K562 (cell line): Measurements from ENCODE around the gene IL4I1. TPM values are rescaled to one million over a fixed set of nuclear protein-coding genes. Genes with fewer than 3 reads are reported as not detected.

Source experiments
- CBX1 ChIP-seq: sonication (generic); IDR thresholded peaks from 2 replicates; pipeline ENCODE4 v1.6.1; 2016; ENCODE audit warnings: antibody characterized with exemption, low read depth, mild to moderate bottlenecking
- CGGBP1 ChIP-seq: fragments of 250-450 bp; sonication (Bioruptor Pico); IDR thresholded peaks from 2 replicates; pipeline ENCODE4 v1.9.0; 2021; ENCODE audit warnings: mild to moderate bottlenecking
- CSDE1 ChIP-seq, 2 experiments: fragments of 450-650 bp; IDR thresholded peaks; 2 replicates each; pipeline ENCODE4 v1.6.1; 2016; ENCODE audit warnings: mild to moderate bottlenecking in 1 of 2
- ESRRB ChIP-seq: fragments of 250-450 bp; sonication (Bioruptor Pico); IDR thresholded peaks from 2 replicates; pipeline ENCODE4 v1.5.0; 2020; ENCODE audit warnings: mild to moderate bottlenecking, moderate library complexity, borderline replicate concordance
- KDM1A ChIP-seq, 2 experiments: fragments of 450-650 bp; IDR thresholded peaks; 2 replicates each; pipeline ENCODE4 v1.6.1; 2016; ENCODE audit warnings: mild to moderate bottlenecking in 2 of 2
- MAX ChIP-seq: sonication (generic); formaldehyde crosslinking; IDR thresholded peaks from 2 replicates; pipeline ENCODE4 v1.9.0; 2022; ENCODE audit warnings: mild to moderate bottlenecking, missing genetic modification reagents
- POLR3A ChIP-seq: IDR thresholded peaks from 2 replicates; pipeline ENCODE4 v1.6.1; 2011; ENCODE audit warnings: borderline replicate concordance, mild to moderate bottlenecking, moderate library complexity; ENCODE audit not compliant: insufficient read length, insufficient read depth; ENCODE audit errors: extremely low read depth
- RCOR1 ChIP-seq, 2 experiments: IDR thresholded peaks; 2 replicates each; pipeline ENCODE4 v1.6.1; 2012; ENCODE audit warnings: low read depth in 2 of 2, low read length in 2 of 2, borderline replicate concordance in 1 of 2, improper control_type of control experiment in 1 of 2
- SMARCB1 ChIP-seq: IDR thresholded peaks from 2 replicates; pipeline ENCODE4 v1.6.1; 2011; ENCODE audit warnings: improper control_type of control experiment, low read depth; ENCODE audit not compliant: insufficient read length
- ZBTB49 ChIP-seq: sonication (generic); formaldehyde crosslinking; IDR thresholded peaks from 2 replicates; pipeline ENCODE4 v1.8.0; 2022; ENCODE audit warnings: missing genetic modification reagents, mild to moderate bottlenecking, borderline replicate concordance
- ZKSCAN1 ChIP-seq: fragments of 150-350 bp; IDR thresholded peaks from 2 replicates; pipeline ENCODE4 v1.6.1; 2016; ENCODE audit warnings: low read depth, low read length
- ZNF408 ChIP-seq: fragments of 250-450 bp; sonication (Bioruptor Pico); IDR thresholded peaks from 2 replicates; pipeline ENCODE4 v1.4.0; 2020; ENCODE audit warnings: low read depth, mild to moderate bottlenecking, moderate library complexity
- ZNF507 ChIP-seq: conservative IDR thresholded peaks from 2 replicates; pipeline ENCODE4 v1.6.1; 2017; ENCODE audit warnings: missing genetic modification characterization, missing compliant biosample characterization
- ZNF584 ChIP-seq: fragments of 200-800 bp; sonication (Bioruptor generic); IDR thresholded peaks from 2 replicates; pipeline ENCODE4 v1.6.1; 2016; ENCODE audit warnings: low read depth, mild to moderate bottlenecking, missing genetic modification characterization, missing compliant biosample characterization
- ZNF699 ChIP-seq: fragments of 250-450 bp; sonication (Bioruptor Pico); IDR thresholded peaks from 2 replicates; pipeline ENCODE4 v1.8.0; 2021; ENCODE audit warnings: mild to moderate bottlenecking, moderate library complexity; ENCODE audit not compliant: insufficient replicate concordance
- polyA plus RNA-seq, 8 experiments: library from polyadenylated mRNA; depleted of rRNA in 4 of 8; stranded (reverse) in 5 of 8; unstranded in 3 of 8; fragments of >200 nt; fragmentation: Nextera tagmentation in 2 of 8; fragmentation: Illumina TruSeq in 1 of 8; extraction: Ambion mirVana in 2 of 8; extraction: Trizol in 1 of 8; gene quantifications; 2 replicates each; pipeline versions ENCODE4 v1.2.1 to v1.2.3, GENCODE V29; 2011 to 2014; ENCODE audit warnings: inconsistent platforms in 1 of 8, missing spikeins in 1 of 8
- total RNA-seq, 7 experiments: library from RNA; depleted of rRNA in 6 of 7; stranded (reverse); fragments of >200 nt in 6 of 7; fragmentation: Illumina TruSeq in 2 of 7; extraction: Trizol in 2 of 7; gene quantifications; 2 replicates each; pipeline versions ENCODE4 v1.2.1 to v1.2.3, GENCODE V29; 2011 to 2021; ENCODE audit warnings: low replicate concordance in 1 of 7
- TF ChIP-seq, protein P1 (sequence below): fragments of 250-450 bp; sonication (Bioruptor Pico); IDR thresholded peaks from 2 replicates; pipeline ENCODE4 v1.5.0; 2021; ENCODE audit warnings: mild to moderate bottlenecking, borderline replicate concordance
- TF ChIP-seq, protein P2 (sequence below): fragments of 450-650 bp; IDR thresholded peaks from 2 replicates; pipeline ENCODE4 v1.7.1; 2018; ENCODE audit warnings: mild to moderate bottlenecking, low read depth; ENCODE audit not compliant: partially characterized antibody
- TF ChIP-seq, protein P3 (sequence below): fragments of 450-650 bp; formaldehyde crosslinking; conservative IDR thresholded peaks from 2 replicates; pipeline ENCODE4 v1.4.0; 2022; ENCODE audit warnings: mild to moderate bottlenecking, missing genetic modification characterization

The IL4I1 gene
- total and polyA plus RNA-seq, 9 of the 15 experiments (the other 6 are each of a cell fraction or from before 2014, with no cell fraction given) = 0.06 to 0.95 (median 0.43) TPM; not detected in 2

GRCh38 chr19:49876422-49877019 is 20.2 kb downstream of the IL4I1 start (continued):
- no peak for TF ChIP-seq ZBTB49 (CRISPR knock-in tag)
- TF ChIP-seq, protein P1, sequence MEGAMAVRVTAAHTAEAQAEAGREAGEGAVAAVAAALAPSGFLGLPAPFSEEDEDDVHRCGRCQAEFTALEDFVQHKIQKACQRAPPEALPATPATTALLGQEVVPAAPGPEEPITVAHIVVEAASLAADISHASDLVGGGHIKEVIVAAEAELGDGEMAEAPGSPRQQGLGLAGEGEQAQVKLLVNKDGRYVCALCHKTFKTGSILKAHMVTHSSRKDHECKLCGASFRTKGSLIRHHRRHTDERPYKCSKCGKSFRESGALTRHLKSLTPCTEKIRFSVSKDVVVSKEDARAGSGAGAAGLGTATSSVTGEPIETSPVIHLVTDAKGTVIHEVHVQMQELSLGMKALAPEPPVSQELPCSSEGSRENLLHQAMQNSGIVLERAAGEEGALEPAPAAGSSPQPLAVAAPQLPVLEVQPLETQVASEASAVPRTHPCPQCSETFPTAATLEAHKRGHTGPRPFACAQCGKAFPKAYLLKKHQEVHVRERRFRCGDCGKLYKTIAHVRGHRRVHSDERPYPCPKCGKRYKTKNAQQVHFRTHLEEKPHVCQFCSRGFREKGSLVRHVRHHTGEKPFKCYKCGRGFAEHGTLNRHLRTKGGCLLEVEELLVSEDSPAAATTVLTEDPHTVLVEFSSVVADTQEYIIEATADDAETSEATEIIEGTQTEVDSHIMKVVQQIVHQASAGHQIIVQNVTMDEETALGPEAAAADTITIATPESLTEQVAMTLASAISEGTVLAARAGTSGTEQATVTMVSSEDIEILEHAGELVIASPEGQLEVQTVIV (CRISPR knock-in tag) = no peak
- TF ChIP-seq RCOR1 (IDR thresholded peaks at IDR 0.05; ENCODE audit: borderline replicate concordance in 1 of 2, low read depth in 2 of 2, low read length in 2 of 2) = no peak
- no peak for TF ChIP-seq ZNF408 (CRISPR knock-in tag)
- TF ChIP-seq CSDE1 (IDR thresholded peaks at IDR 0.05) = peak in 1 of 2 experiments; percentile 97; a peak in 2 of 4 replicates
- TF ChIP-seq CGGBP1 (CRISPR knock-in tag) = no peak
- 0 out of 2 replicates have a peak, but pooled peaks have one; percentile 7 for TF ChIP-seq ZKSCAN1
- TF ChIP-seq, protein P2, sequence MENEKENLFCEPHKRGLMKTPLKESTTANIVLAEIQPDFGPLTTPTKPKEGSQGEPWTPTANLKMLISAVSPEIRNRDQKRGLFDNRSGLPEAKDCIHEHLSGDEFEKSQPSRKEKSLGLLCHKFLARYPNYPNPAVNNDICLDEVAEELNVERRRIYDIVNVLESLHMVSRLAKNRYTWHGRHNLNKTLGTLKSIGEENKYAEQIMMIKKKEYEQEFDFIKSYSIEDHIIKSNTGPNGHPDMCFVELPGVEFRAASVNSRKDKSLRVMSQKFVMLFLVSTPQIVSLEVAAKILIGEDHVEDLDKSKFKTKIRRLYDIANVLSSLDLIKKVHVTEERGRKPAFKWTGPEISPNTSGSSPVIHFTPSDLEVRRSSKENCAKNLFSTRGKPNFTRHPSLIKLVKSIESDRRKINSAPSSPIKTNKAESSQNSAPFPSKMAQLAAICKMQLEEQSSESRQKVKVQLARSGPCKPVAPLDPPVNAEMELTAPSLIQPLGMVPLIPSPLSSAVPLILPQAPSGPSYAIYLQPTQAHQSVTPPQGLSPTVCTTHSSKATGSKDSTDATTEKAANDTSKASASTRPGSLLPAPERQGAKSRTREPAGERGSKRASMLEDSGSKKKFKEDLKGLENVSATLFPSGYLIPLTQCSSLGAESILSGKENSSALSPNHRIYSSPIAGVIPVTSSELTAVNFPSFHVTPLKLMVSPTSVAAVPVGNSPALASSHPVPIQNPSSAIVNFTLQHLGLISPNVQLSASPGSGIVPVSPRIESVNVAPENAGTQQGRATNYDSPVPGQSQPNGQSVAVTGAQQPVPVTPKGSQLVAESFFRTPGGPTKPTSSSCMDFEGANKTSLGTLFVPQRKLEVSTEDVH = no peak
- TF ChIP-seq KDM1A (IDR thresholded peaks at IDR 0.05) = no peak
- no peak for TF ChIP-seq SMARCB1
- no peak for TF ChIP-seq ZNF699 (CRISPR knock-in tag)
- TF ChIP-seq, protein P3, sequence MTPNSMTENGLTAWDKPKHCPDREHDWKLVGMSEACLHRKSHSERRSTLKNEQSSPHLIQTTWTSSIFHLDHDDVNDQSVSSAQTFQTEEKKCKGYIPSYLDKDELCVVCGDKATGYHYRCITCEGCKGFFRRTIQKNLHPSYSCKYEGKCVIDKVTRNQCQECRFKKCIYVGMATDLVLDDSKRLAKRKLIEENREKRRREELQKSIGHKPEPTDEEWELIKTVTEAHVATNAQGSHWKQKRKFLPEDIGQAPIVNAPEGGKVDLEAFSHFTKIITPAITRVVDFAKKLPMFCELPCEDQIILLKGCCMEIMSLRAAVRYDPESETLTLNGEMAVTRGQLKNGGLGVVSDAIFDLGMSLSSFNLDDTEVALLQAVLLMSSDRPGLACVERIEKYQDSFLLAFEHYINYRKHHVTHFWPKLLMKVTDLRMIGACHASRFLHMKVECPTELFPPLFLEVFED = peak; percentile 80; the same call in 1 of the 2 replicates
- TF ChIP-seq ESRRB (CRISPR knock-in tag) = no peak
- peak; percentile 97 for TF ChIP-seq MAX
- TF ChIP-seq ZNF584 (CRISPR knock-in tag) = peak; percentile 98
- no peak for TF ChIP-seq ZNF507 (tag)
- no peak for TF ChIP-seq POLR3A
- TF ChIP-seq CBX1 = no peak
